Neural cell (in vitro differentiated cells): ENCODE results near the gene HDAC11. TPM values are rescaled to one million over a fixed set of nuclear protein-coding genes. Genes with fewer than 3 reads are reported as not detected.

Source experiments
- H2AFZ ChIP-seq: fragments of 200-600, 300-800 bp; sonication (generic), shearing (Covaris generic); 2 replicates; pipeline ENCODE4 v1.6.0; 2014; ENCODE audit warnings: low read depth, mild to moderate bottlenecking, antibody characterized with exemption, low read length, moderate library complexity
- H3F3A ChIP-seq: fragments of 200-600 bp; shearing (Covaris generic); 2 replicates; pipeline ENCODE4 v1.6.1; 2016; ENCODE audit warnings: mild to moderate bottlenecking, moderate library complexity, mixed read lengths, antibody characterized with exemption, low read length; ENCODE audit not compliant: insufficient read depth, poor library complexity, severe bottlenecking
- H3K27ac ChIP-seq: fragments of 200-600, 300-800 bp; sonication (generic), shearing (Covaris generic); 2 replicates; pipeline ENCODE4 v1.5.1; 2014; ENCODE audit warnings: mild to moderate bottlenecking, low read length, moderate library complexity
- H3K27me3 ChIP-seq: fragments of 300-800, 200-600 bp; sonication (generic), shearing (Covaris generic); 2 replicates; pipeline ENCODE4 v1.6.0; 2014; ENCODE audit warnings: mild to moderate bottlenecking, low read depth, low read length, moderate library complexity; ENCODE audit not compliant: insufficient read depth
- H3K36me3 ChIP-seq: fragments of 300-800, 200-600 bp; sonication (generic), shearing (Covaris generic); 2 replicates; pipeline ENCODE4 v1.5.1; 2014; ENCODE audit warnings: mild to moderate bottlenecking, antibody characterized with exemption, low read length, moderate library complexity; ENCODE audit not compliant: insufficient read depth
- H3K4me2 ChIP-seq: fragments of 300-800, 200-600 bp; sonication (generic), shearing (Covaris generic); 2 replicates; pipeline ENCODE4 v1.6.0; 2014; ENCODE audit warnings: mild to moderate bottlenecking, low read length
- H3K4me3 ChIP-seq: fragments of 300-800, 200-600 bp; sonication (generic), shearing (Covaris generic); 2 replicates; pipeline ENCODE4 v1.5.1; 2014; ENCODE audit warnings: mild to moderate bottlenecking, low read length, moderate library complexity
- H3K79me2 ChIP-seq: fragments of 200-600 bp; shearing (Covaris generic); replicated peaks from 2 replicates; pipeline ENCODE4 v1.6.0; 2014; ENCODE audit warnings: mild to moderate bottlenecking, low read length, moderate library complexity; ENCODE audit not compliant: insufficient read depth
- H3K9ac ChIP-seq: fragments of 300-800, 200-600 bp; sonication (generic), shearing (Covaris generic); 2 replicates; pipeline ENCODE4 v1.6.1; 2016; ENCODE audit warnings: mild to moderate bottlenecking, low read length, mixed read lengths
- H3K9me2 ChIP-seq: fragments of 200-600 bp; shearing (Covaris generic); 2 replicates; pipeline ENCODE4 v1.6.1; 2016; ENCODE audit warnings: mild to moderate bottlenecking, low read length, mixed read lengths; ENCODE audit not compliant: insufficient read depth
- H3K9me3 ChIP-seq: fragments of 200-600, 300-800 bp; sonication (generic), shearing (Covaris generic); 2 replicates; pipeline ENCODE4 v1.6.1; 2016; ENCODE audit warnings: mild to moderate bottlenecking, mixed run types, low read length, moderate library complexity, mixed read lengths
- H4K20me1 ChIP-seq: fragments of 200-600 bp; shearing (Covaris generic); 2 replicates; pipeline ENCODE4 v1.6.1; 2016; ENCODE audit warnings: mild to moderate bottlenecking, mixed run types; ENCODE audit not compliant: insufficient read depth
- CTCF ChIP-seq: fragments of 450-650 bp; IDR thresholded peaks from 2 replicates; pipeline ENCODE4 v1.5.1; 2014; ENCODE audit warnings: antibody characterized with exemption, mild to moderate bottlenecking, moderate library complexity; ENCODE audit not compliant: poor library complexity, severe bottlenecking
- EP300 ChIP-seq: fragments of 450-650 bp; conservative IDR thresholded peaks from 2 replicates; pipeline ENCODE4 v1.6.1; 2014; ENCODE audit warnings: antibody characterized with exemption, mild to moderate bottlenecking, moderate library complexity; ENCODE audit not compliant: poor library complexity, severe bottlenecking
- EZH2 ChIP-seq: fragments of 200-600, 300-800 bp; shearing (Covaris generic), sonication (generic); IDR thresholded peaks from 2 replicates; pipeline ENCODE4 v1.6.1; 2014; ENCODE audit warnings: antibody characterized with exemption, low read length, borderline replicate concordance, mild to moderate bottlenecking; ENCODE audit not compliant: insufficient read depth, poor library complexity, severe bottlenecking
- MXI1 ChIP-seq: fragments of 450-650 bp; conservative IDR thresholded peaks from 2 replicates; pipeline ENCODE4 v1.6.1; 2014; ENCODE audit warnings: antibody characterized with exemption, mild to moderate bottlenecking; ENCODE audit not compliant: poor library complexity, severe bottlenecking
- POLR2AphosphoS5 ChIP-seq: IDR thresholded peaks from 2 replicates; pipeline ENCODE4 v1.6.1; 2012
- RAD21 ChIP-seq: fragments of 450-650 bp; conservative IDR thresholded peaks from 2 replicates; pipeline ENCODE4 v1.6.1; 2014; ENCODE audit warnings: antibody characterized with exemption, mild to moderate bottlenecking, moderate library complexity
- REST ChIP-seq: IDR thresholded peaks from 2 replicates; pipeline ENCODE4 v1.6.1; 2012; ENCODE audit warnings: borderline replicate concordance
- SMC3 ChIP-seq: fragments of 450-650 bp; conservative IDR thresholded peaks from 2 replicates; pipeline ENCODE4 v1.6.1; 2014; ENCODE audit warnings: antibody characterized with exemption, mild to moderate bottlenecking, moderate library complexity; ENCODE audit not compliant: poor library complexity
- TAF1 ChIP-seq: IDR thresholded peaks from 2 replicates; pipeline ENCODE4 v1.6.1; 2012; ENCODE audit warnings: low read depth
- polyA plus RNA-seq: library from polyadenylated mRNA; depleted of rRNA; stranded (reverse); fragments of >200 nt; gene quantifications from 2 replicates; pipeline ENCODE4 v1.2.3, GENCODE V29; 2014

The HDAC11 gene
- polyA plus RNA-seq, 1 donor from 2014 or later: 14.8 TPM

GRCh38 chr3:13462125-13462629 lies 17.9 kb upstream of the HDAC11 start (continued):
- TF ChIP-seq EP300: no peak

- H3K27ac ChIP-seq: no peak overlapping the region
These were observed 17.3 kb upstream of the HDAC11 start for GRCh38 chr3:13462822-13463221.

More at GRCh38 chr3:13462822-13463221, 17.3 kb upstream of the HDAC11 start:
- H3K79me2 ChIP-seq: no peaks in the 10 kb centered on the region
- H3K36me3 ChIP-seq: no peaks in the 10 kb centered on the region
- H3K4me2 ChIP-seq: no peak overlapping the region
- H3F3A ChIP-seq: no peaks in the 10 kb centered on the region
- no peaks in the 10 kb centered on the region for H3K27me3 ChIP-seq
- TF ChIP-seq CTCF: no peak
- no peak for TF ChIP-seq POLR2AphosphoS5
- no peak for TF ChIP-seq RAD21
- TF ChIP-seq REST: no peak
- no peak for TF ChIP-seq EZH2
- TF ChIP-seq TAF1: no peak
- no peak for TF ChIP-seq SMC3
- TF ChIP-seq MXI1: no peak
- TF ChIP-seq EP300: no peak
- H3K9ac ChIP-seq: no peak overlapping the region
- no peak overlapping the region for H2AFZ ChIP-seq
- no peak overlapping the region for H3K4me3 ChIP-seq
- no peaks in the 10 kb centered on the region for H3K9me3 ChIP-seq
- no peaks in the 10 kb centered on the region for H3K9me2 ChIP-seq
- H4K20me1 ChIP-seq: no peaks in the 10 kb centered on the region
